NK-92 (cell line): ENCODE results near the gene PTPRD.

Source experiments
- DNase-seq: peaks from one replicate; lab custom pipeline; 2025; ENCODE audit not compliant: unreplicated experiment; lab: John Stamatoyannopoulos, UW

The PTPRD gene

DNA sequence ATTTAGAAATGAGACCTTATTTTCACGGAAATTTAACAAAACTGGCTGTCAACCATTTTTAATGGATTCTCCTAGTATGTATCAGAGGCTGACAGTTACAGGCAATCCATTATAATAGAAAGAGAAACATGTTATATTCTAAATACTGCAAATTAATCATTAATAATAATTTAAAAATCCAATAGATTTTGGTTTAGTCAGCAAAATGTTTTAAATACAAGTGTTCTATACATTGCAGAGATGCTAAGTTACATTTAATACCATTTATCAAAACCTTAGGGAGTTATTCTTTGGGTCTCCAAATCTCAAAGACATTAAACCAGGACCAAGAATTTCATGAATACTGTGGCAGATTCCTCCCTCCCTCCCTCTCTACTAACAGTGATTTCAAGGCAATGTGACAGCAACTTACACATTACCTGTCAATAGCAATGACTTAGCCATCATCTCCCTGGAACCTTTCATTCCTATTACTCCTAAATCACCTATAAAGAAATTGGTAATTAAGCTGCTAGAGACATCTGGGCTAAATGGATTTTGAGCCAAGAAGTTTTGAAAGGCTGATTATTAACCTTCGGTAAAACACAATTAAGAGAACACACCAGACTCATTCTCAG, 2044.7 kb downstream of the PTPRD start:
- no peak for DNase-seq

DNA sequence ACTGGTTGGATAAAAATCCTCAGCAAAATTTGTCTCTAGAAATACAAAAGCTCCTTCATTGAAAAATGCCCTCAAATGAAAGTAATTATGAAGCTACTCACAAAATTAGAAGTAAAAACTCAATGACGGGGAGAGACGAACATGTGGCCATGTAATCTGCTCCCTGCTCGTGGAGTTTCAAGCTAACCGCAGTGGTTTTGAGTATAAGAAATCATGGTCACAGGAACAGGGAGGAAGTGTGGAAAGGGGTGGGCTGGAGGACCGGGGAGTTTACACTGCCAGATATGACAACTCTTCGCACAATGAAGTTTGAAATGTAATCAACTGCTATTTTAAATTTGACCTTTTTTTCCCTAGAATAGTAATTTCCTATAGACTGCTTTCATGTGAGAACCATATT, 2047.8 kb downstream of the PTPRD start:
- DNase-seq, result no peak

DNA sequence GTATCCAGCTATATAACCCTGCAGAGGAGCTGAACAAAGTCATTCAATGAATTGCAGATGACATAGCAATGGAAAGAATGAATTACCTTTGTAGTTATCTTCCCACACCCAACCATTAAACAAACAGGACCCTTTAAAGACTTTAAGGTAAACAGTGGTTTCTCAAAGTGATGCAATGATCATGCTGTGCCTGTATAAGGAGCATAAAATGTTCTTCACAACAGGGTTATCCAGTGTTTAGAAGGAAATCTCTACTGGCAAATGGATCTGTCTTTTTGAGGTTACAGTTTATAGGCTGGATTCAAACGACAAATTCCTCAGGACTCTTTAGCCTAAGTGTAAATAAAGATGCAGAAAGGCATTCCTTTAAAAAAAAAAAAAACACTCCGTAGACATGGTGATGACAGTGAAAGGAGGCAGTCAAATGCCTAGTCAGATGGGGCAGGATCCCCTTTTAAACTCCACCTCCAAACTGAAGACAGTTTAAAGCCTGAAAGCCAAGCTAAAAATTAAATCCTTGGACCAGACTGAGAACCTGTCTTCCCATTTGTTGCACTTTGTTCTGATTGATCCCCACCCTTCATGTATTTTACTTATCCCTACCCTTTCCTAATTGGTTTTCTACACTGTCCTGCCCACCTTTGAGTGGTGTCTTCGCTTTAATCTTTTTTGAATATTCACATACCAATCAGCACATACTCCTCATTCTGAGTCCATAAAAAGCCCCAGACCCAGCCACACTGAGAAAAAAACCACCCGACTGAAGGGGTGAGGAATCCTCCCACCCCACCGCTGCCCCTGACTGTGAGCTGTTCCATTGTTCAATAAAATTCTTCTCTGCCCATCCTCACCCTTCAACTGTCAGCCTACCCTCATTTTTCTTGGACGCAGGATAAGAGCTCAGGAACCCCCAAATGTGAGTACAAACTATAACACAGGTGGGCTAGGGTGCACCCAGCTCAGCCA, 2052.0 kb downstream of the PTPRD start:
- no peak for DNase-seq

DNA sequence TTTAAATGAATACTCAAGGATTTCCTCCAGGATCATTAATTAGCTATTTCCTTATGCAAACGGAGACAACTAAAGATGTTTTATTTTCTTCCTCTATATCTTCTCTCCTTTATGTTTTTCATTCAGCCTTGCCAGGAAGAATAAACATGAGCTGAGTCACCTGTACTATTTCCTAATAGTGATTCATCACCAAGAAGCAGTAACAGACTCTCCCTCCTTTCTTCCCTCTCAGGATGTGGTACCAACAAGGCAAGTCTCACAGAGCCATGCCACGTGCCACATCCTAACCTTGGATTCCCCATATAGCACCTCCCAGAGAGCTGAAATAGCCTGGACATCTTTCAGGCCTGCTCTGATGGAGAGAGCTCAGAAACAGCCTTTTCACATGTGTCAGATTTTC, 2054.6 kb downstream of the PTPRD start:
- DNase-seq, result no peak

DNA sequence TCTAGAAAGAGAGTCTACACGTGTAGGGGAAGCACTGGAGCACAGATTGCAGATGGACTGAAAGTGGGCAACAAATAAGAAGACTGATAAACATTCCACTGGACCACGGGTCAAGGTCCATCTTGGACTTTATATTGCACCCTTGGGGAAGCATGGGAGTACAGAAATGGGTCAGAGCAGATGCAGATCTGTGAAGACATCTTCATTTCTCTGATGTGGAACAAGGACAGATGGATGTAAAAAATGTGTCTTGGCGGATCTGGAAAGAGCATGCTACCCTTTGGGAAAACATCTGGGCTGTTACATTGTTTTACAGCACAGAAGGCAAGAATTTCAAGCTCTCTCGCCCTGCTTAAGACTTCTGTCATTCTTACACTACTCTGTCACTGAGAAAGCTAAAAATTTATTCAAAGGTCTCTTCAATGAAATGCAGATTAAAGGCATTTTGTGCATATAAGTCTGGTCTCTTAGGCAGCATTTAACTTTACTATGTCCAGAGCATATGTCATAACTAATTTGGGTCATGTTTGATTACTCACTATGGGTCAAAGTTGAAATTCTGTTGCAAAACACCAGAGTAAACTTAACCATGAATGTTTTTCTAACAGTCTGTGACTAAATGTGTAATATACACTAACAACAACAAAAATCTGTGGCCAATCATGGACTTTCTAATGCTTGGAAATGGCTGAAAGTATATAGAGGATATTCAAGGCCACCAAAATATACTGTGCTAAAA, 2056.9 kb downstream of the PTPRD start:
- no peak for DNase-seq

DNA sequence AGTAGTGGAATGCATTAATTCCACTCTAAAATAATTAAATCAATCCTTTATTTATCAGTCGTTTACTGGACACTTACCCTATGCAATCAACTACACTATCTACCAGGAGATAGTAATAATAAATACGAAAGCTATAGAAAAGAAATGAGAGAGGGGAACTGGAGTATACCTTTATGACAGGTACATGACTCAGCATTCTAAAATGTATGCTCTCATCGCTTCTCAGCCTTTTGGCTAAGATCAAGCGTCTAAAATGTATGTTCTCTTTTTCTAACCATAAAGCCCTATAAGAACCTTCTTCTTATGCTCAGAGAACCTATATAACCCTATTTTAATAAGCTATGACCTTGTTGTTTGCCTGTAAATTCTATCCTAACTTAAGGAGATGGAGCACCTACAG, 2059.4 kb downstream of the PTPRD start:
- no peak for DNase-seq

DNA sequence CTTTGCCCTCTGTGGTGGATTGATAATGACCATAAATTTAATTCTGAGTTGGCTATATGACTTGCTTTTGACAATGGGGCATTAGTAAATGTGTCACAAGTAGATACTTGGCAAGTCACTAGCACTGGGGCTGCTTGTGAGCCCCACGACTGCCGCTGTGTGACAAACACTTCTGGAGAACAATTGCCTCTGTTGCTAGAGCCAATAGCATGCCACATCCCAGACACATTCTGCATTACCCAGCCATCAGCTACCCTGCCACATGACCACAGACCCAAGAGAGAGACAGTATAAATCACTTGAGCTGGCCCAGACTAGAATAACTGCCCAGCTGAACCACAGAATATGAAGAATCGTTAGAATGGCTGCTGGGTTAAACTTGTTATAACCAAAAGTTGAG, 2060.1 kb downstream of the PTPRD start:
- no peak for DNase-seq

DNA sequence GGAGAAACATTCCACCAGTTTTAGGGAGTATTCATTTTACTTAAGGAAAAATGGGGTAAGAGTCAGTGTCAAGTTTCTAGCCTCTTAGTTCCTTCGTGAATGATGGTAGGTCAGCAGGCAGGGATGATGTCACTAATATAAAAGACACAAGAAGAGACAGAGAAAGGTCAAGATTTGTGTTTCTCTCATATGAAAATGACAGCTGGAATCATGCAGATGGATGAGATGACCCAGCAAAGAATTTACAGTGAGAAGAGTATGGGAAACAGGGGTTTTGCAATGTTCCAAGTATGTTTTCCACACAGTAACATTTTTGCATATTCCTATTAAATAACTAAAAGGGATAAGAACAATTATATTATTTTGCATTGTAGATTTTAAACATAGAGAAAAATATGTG, 2063.6 kb downstream of the PTPRD start:
- no peak for DNase-seq

DNA sequence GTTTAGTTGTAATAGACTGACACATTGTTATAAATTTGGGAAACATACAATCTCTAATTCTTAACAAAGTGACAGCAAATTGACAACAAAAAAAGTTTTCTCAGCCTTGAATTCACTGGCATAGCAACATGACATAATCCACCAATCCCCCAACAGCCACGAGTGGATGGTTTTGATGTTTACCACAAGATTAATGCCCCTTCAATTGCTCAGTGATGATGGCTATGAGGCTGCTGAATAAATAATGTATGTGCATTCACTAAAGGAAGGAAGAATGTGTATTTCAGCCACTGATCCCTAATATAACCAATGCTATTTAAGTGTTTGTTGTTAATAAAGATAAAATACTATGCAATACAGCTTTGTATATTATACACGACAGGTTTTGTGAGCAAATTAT, 2069.6 kb downstream of the PTPRD start:
- no peak for DNase-seq

DNA sequence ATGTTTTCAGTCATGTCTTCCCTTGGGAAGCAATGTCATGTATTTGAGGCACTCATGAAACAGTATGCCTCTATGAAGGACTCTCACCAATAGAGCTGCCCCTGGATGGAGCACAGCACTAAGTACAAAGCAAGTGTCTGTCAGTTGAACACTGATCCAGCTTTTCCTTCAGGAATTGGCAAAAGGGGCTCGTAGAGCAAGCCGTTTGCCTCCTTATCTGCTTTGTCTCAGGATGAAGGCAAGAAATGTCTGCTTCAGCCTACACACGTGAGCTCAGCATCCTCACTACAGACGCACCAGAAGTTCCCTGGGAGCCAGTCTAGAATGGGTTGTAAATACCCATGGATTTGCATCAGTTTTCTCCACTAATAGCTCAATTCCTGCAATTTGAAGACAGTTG, 2070.3 kb downstream of the PTPRD start:
- DNase-seq, result no peak

DNA sequence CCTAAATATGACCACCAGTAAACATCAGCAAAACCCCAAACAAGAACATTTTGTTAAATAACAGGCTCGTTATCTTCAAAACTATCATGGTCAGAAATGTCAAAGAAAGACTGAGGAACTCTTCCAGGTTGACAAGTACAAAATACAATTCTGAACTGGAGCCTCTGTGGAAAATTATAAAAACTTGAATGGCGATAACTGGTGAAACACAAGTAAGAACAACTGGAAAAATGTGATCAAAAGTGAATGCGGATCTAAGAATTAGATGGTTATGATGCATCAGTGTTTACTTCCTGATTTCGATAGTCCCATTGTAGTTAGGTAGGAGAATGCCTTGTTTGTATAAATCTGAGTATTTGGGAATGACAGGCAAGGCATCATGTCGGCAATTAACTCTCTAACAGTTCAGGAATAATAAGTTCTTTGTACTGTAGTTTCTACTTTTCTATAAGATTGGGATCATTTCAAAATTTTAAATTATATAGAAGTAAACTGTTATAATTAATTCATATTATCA, 2073.1 kb downstream of the PTPRD start:
- no peak for DNase-seq

DNA sequence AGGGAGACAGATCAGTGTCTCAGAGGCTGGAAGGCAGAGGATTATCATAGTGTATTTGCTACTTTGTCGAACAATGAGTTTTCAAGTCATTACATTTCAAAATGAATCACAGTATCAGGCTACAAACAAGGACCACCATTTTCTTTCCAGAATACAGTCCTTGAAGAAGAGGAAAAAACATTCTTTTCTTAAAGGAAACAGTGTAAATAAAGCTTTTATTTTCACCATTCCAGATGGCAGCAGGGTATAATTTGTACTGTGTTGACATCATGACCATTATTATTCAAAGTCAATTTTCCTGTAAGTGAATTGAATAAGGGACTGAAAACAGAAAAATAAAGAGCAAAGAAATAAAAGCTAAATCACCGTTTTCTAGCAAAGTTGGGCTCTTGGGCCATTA, 2076.0 kb downstream of the PTPRD start:
- no peak for DNase-seq

DNA sequence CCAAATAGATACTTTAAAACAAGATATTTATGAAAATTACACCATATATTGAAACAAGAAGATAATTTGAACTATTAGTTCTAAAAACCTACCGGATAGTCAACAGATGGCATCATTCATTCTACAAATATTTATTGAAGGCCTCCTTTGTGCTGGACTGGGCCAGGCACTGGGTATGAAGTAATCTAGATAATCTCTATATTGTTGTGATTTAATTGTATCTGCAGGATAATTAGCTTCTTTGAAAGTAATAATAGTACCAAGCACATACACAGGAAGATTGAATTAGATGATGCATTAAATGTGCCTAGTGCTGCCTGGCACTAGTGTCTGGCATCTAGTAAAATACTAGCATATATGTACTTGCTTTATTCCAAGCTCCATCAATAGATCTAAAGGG, 2078.0 kb downstream of the PTPRD start:
- no peak for DNase-seq

DNA sequence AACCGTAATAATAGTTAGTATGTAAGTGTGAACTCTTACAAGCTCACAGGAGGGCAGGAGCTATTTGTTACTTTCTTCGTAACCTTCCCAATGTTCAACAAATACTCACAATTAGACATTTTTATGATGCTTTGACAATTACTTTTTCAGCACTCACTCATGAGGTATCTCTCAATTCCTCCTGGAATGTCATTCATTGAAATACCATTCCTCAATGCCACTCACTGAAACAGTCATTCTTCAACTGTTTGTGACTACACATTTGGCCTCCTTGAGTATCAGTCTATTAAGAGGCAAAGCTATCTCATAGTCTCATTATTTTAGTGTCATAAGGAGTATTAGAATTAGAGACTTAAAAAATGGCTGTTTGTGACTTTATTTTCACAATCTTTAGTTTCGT, 2079.1 kb downstream of the PTPRD start:
- no peak for DNase-seq

DNA sequence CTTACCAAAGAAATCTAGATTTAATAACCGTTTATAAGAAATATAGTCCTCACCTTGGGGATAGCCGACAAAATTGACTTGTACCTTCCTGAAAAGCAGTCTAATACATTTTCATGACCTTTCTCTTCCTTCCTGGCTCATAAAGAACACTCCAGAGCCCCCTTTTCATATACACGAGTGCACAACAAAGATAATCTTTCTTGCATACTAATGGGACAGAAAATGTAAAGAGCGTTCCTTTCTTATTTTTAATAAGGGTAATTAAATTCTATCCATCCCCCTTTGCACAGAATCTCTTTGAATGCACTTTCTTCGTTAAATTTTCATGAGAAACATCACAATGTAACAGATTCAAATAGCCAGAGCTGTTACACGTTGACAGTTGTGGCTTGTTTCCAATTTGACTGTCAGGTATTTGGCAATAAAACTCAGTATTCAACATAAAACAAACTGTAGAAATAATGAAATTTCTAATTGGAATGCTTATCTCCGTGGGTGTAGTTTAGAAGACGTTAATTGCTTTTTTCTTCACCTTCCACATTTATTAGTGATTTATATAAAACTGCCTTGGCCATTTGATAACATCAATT, 2080.9 kb downstream of the PTPRD start:
- no peak for DNase-seq

DNA sequence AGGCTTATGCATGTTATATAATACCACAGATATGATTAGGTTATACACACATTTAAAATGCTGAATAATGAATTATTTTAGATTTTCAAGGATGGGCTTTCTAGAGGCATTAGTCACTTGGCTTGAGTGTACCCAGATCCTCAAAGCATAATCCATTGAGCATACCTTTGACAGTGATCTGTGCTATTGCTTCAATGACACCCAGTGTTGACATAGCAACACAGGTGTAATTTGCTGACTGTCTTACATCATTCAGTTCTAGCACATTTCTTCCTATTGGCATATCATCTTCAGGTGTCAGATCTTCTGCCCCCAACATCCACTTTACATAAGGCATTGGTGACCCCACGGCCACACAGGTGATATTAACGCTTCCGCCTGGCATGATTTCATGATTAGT, 2091.7 kb downstream of the PTPRD start:
- DNase-seq, result no peak

DNA sequence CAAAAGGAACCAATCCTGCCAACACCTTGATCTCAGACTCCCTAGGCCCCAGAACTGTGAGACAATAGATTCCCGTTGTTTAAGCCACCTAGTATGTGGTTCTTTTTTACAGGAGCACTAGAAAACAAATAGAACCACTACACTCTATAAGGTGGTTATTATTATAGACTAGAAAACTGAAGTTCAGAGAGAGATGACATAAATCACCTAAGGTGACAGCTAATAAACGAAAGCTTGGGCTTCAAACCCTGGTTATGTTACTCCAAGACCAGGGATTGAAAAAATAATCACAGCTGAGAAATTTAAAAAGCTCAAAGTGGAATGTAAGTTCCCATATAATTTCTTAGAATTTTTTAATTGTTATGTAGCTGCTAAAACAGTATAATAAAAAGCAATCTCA, 2097.1 kb downstream of the PTPRD start:
- DNase-seq, result no peak

DNA sequence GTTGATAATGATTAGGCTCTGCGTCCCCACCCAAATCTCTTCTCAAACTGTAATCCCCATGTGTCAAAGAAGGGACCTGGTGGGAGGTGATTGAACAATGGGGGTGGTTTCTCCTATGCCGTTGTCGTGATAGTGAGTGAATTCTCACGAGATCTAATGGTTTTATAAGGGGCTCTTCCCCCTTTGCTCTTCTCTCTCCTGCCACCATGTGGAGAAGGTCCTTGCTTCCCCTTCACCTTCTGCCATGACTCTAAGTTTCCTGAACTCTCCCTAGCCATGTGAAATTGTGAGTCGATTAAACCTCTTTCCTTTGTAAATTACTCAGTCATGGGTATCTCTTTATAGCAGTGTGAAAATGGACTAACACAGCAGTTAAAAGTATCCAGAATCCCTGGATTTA, 2098.0 kb downstream of the PTPRD start:
- no peak for DNase-seq

DNA sequence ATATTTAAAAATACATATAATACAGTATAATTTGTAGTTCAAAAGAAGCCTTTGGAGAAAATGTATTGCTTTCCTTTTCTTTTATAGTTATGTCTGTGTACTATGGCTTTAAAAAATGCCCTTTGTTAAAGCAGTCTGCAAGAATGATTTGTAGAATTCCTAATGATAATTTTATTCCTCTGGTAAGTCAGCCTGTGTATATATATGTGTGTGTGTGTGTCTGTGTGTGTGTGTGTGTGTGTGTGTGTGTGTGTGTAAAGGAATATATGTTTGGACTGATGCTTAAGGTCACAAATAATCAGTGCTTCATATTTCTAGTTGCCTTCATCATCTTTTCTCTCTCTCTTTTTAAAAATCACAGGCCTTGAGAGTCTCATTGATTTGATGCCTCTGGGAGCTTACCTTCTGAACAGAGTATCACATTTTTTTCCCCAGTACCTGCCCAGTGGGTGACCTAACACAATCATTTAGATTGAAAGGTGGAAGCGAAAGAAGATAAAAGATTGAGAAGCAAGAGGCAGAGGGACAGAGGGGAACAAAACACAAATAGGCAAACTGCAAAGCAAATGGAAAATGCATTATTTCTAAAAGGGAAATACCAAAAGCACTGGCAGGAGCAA, 2104.0 kb downstream of the PTPRD start:
- DNase-seq, result no peak

DNA sequence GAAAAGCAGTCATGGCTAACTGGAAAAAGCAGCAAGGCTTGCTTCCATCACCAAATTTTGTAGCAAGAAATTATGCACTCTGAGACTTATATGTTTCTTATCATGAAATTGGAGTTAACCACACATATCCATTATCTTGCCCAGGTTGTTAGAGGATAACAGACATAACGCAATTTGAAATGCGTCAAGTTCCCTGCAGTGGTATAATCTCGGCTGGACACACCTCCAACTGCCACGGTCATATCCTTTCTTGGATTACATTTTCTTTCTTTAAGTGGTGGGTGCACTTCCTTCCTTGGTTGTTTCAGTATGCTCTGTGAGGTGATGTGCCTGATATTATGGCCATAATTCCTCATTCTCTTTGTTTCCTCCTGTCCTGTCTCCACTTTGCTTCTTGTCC, 2118.2 kb downstream of the PTPRD start:
- DNase-seq, result no peak

DNA sequence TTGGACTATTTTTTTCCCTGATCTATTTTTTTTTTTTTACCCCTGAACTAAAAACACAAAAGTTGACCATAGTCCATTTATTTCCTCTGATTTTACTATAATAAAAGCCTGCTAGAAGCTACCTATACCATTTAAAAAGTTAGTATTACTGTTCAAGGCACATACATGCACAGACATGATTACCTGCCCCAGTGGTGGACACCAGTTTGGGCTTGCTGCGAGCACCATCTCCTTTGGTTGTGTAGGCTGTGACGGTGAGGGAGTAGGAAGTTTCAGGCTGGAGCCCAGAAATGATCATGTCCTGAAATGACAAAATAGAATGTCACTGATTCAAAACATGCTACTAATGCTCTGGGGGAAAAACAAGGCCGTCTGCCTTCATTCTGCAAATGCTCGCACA, 2120.1 kb downstream of the PTPRD start:
- DNase-seq, result no peak
